HG03280 (cell line): ENCODE measurements around the gene OMG.
"Not testable (repeated sequence)": the region's sequence is repeated elsewhere in the genome, so short reads cannot be mapped to it uniquely, and the experiment has no call there.

Experiments
- ATAC-seq: cut with Tn5 transposase; IDR thresholded peaks from one replicate; pipeline ENCODE4 v1.9.1; 2021; ENCODE audit warnings: mild to moderate bottlenecking, moderate library complexity; ENCODE audit not compliant: unreplicated experiment

Gene OMG

GRCh38 chr17:31308372-31309334, 11.6 kb upstream of the OMG start:
- no peak for ATAC-seq

GRCh38 chr17:31307640-31308039, 10.6 kb upstream of the OMG start:
- no peak for ATAC-seq

GRCh38 chr17:31299624-31300023, 2.6 kb upstream of the OMG start:
- ATAC-seq = no peak

DNA sequence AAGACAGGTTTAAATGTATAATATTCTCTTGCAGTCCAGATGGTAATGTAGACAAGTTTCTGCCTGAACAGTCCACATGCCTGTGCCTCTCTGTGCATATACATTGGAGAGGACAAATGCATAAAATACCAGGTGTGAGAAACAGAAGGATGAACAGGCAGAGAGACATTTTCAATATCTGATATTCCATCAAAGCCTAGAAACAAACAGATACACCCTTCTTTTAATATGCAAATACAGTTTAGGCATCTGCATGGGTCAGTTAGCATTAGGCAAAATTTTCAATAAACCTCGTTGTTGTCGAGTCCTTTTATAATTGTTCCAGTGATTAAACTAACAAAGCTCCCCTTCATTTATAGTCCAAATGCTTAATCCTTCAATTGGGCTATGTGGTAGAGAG, 897 bp downstream of the OMG start:
- no peak for ATAC-seq

GRCh38 chr17:31295489-31295871, 1.6 kb downstream of the OMG start:
- no peak for ATAC-seq

DNA sequence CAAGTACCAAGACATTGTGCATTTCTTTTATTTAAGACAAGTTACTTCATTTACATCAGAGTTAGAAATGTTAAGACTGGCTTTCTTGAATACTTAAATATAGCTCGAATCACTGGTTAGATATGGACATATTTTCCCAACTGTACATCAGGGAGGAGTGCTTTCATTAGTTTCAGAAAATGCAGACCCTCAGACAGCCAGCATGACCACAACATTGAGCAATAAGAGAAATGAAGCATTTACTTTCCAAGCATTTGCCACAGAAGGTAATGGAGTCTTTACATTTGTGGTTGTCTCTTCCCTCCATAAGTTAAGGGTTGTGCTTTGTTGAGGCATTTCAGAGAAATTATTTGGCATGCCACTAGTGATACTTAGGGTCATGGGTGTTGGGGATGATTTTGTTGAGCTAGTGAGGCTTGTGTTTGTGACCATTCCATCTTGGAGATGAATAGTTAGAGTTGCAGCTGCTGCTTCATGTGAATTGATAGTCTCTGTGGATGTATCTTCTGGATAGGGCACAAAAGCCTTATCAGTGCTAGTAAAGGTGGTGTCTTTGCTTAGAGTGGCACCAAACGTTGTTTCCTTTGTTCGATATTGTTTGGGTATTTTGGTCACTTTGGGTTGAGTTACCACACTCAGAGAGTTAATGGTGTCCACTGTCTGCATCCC, 2.1 kb downstream of the OMG start:
- ATAC-seq = no peak

DNA sequence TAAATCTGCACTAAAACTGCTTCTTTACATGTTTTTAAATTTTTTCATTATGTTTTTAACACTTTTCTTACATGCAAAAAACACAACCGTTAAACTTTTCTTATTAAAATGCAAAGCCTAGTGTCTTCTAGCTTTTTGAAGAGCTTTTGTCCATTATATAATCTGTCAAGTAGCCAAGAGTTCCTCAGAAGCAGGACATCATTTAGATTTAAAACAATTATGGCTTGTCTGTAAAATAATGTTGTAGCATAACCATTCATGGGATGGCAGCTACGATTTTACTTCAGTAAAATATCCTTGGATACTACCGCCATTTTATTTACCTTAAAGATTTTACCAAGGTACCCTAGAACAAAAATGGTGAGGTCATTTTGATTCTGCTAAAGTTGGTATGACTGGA, 2.8 kb downstream of the OMG start:
- no peak for ATAC-seq

DNA sequence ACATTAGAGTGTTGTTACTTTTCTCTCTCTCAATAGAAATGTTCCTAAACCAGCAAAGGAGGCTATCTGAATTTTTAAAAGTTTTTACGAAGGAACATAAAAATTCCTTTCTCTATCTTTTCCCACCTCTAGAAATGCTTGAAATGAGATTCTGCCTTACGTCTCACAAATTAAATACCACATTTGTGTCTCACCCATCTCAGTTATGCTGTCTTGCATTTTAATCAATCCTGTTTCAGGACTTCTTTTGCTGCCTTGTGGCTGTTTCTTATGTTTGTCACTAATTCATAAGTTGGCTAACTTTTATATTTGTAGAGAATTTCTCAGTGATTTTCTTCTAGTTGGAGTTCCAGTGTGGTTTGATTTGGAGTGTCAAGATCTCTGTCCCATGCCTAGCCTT, 3.5 kb downstream of the OMG start:
- no peak for ATAC-seq

DNA sequence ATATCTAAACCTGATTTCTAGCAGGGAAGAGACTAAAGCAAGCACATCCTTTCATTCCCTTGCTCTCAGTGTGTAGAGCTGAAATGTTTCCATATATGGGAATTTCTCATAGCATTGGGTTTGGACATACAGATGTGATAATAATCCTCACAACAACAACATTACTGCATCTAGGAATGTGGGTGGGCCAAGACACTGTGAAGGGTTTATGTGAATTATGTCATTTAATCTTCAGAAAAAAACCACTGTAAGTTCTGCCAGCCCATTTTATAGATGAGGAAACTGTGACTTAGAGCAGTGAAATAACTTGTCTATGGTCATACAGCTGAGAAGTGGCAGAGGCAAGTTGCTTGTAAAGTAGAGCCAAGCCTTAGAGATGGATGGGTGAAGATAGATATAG, 5.2 kb downstream of the OMG start:
- ATAC-seq = no peak

GRCh38 chr17:31289790-31290189, 7.2 kb downstream of the OMG start:
- ATAC-seq = no peak

DNA sequence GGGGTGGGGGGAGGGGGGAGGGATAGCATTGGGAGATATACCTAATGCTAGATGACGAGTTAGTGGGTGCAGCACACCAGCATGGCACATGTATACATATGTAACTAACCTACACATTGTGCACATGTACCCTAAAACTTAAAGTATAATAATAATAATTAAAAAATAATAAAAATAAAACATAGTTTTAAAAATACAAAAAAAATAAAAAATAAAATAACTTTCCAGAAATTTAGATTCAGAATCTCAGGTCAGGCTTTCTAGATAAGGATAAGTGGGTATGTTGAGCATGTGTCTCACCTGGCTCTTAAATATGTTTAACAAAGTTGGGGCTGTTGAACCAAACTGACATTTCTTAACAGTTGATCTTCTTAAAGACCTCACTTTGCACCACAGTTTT, 9.1 kb downstream of the OMG start:
- not testable (repeated sequence) for ATAC-seq

- no peak for ATAC-seq
Measured at GRCh38 chr17:31286587-31286986, 10.5 kb downstream of the OMG start.

DNA sequence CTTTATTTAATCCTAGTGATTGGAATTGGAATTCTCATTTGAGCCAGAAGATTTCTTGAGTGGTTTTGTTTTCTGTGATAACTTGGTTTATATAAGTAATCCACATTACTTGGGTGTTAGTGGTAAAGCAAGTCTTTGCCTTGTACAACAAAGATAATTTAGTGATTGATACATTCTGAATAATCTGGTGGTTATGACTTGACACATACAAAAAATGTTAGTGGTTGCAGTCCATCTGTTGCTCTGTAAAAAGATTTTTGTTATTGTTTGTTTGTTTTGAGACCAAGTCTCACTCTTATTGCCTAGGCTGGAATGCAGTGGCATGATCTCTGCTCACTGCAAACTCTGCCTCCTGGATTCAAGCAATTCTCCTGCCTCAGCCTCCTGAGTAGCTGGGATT, 13.2 kb downstream of the OMG start:
- no peak for ATAC-seq

DNA sequence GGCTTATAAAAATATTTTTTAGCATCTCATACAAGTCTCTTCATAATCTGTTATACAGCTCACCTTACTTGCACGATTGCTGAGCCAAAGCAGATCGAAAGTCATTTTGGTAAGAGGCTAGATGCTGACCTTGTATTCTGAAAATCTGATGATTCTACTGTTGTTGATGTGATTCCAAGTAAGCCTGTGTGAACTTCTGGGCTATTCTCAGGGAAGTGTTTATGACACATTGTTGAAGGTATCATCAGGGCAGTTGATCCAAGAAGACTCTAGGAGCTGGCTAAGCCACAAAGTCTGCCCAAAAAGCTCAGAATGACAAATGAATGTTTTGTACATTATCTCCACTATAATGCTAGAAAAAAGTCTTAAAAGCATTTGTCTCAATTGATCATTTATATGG, 16.0 kb downstream of the OMG start:
- no peak for ATAC-seq

- no peak for ATAC-seq
Measured at GRCh38 chr17:31279401-31279800, 17.6 kb downstream of the OMG start.

GRCh38 chr17:31275116-31275515, 21.9 kb downstream of the OMG start:
- ATAC-seq = no peak

DNA sequence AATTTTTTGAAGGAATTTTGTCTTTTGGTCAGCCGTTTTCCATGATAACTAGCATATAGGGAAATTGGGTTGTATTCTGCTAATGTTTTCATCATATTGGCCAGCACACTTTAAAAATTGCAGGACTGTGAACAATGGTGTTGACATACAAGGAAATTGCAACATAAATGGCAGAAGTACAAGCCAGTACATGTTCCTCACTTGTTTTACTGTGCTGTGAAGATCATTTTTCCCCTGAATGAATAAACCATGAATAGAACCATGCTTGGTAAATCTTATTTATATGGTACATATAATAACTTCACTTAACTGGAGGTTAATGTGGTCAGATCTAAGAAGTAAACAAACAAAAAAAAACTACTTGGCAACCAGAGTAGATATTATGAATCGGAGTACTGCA, 22.8 kb downstream of the OMG start:
- ATAC-seq = no peak

DNA sequence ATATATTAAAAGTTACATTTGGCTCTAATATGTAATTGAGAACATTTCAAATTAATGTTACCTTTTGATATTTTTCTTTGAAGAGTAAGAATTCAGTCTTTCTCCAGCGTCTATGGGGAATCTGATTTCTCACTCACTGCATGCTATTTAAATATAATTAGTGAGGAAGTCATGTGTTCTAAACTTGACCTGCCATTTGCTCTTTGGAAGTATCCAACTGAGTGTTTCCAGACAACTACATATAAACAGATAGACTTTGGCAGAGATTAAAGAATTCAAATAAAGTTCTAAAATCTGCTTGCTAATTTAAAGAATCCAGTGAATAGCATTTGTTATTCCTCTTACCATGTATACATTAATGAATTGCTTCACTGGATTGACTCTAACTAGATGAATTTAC, 23.5 kb downstream of the OMG start:
- no peak for ATAC-seq

GRCh38 chr17:31272803-31273202, 24.2 kb downstream of the OMG start:
- ATAC-seq = no peak

GRCh38 chr17:31272236-31272635, 24.8 kb downstream of the OMG start:
- ATAC-seq = no peak

DNA sequence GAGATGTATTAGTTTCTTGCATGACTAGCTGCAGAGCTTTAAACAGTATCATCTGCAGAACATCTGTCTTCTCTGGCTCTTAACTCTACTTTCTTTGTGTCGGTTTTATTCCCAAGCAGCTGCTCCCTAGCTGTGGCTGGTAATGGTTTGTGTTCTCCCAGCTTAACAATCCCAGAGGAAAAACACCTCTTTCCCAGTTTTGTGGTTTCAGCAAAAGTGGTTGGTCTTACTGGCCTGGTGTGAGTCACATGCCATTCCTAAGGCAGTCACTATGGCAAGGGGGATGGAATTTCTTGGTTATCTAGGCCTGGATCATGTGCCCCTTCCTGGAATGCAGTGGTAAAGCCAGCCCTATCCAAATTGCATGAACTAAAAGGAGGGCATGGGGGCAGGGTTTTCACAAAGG, 27.5 kb downstream of the OMG start:
- no peak for ATAC-seq

- ATAC-seq = no peak
Measured at GRCh38 chr17:31269036-31269577, 27.9 kb downstream of the OMG start.
